Epidermal melanocyte (primary cell): Measurements from ENCODE around the gene SPSB4.

ENCODE experiments used
- DNase-seq: peaks from one replicate; pipeline ENCODE4 v3.0.0; 2011; ENCODE audit warnings: low spot score; ENCODE audit not compliant: insufficient read length

SPSB4 gene

GRCh38 chr3:141150081-141150830 lies 99.1 kb downstream of the SPSB4 start:
- DNase-seq: no peak

GRCh38 chr3:141150931-141151330 lies 99.8 kb downstream of the SPSB4 start:
- no peak for DNase-seq

- DNase-seq: no peak
These were observed 100.3 kb downstream of the SPSB4 start for GRCh38 chr3:141151439-141151838.

GRCh38 chr3:141152130-141152529 lies 101.0 kb downstream of the SPSB4 start:
- no peak for DNase-seq

- DNase-seq: no peak
These were observed 101.9 kb downstream of the SPSB4 start for GRCh38 chr3:141152801-141153678.

- DNase-seq: no peak
These were observed 102.5 kb downstream of the SPSB4 start for GRCh38 chr3:141153679-141153966.

GRCh38 chr3:141164852-141165251 lies 113.7 kb downstream of the SPSB4 start:
- DNase-seq: no peak

GRCh38 chr3:141167681-141168080 lies 116.5 kb downstream of the SPSB4 start:
- DNase-seq: no peak

- DNase-seq: no peak
These were observed 119.6 kb downstream of the SPSB4 start for GRCh38 chr3:141170678-141171295.

- DNase-seq: no peak
These were observed 123.5 kb downstream of the SPSB4 start for GRCh38 chr3:141174674-141175073.

GRCh38 chr3:141176775-141177174 lies 125.6 kb downstream of the SPSB4 start:
- DNase-seq: no peak

- DNase-seq: no peak
These were observed 126.9 kb downstream of the SPSB4 start for GRCh38 chr3:141178026-141178425.

GRCh38 chr3:141178551-141178950 lies 127.4 kb downstream of the SPSB4 start:
- no peak for DNase-seq

GRCh38 chr3:141179983-141180382 lies 128.8 kb downstream of the SPSB4 start:
- no peak for DNase-seq

GRCh38 chr3:141181196-141181595 lies 130.0 kb downstream of the SPSB4 start:
- no peak for DNase-seq

GRCh38 chr3:141181819-141182218 lies 130.7 kb downstream of the SPSB4 start:
- DNase-seq: no peak

GRCh38 chr3:141183606-141184005 lies 132.5 kb downstream of the SPSB4 start:
- no peak for DNase-seq

GRCh38 chr3:141184430-141184829 lies 133.3 kb downstream of the SPSB4 start:
- no peak for DNase-seq

- DNase-seq: no peak
These were observed 140.1 kb downstream of the SPSB4 start for GRCh38 chr3:141191097-141191749.

GRCh38 chr3:141192345-141192744 lies 141.2 kb downstream of the SPSB4 start:
- DNase-seq: peak; percentile 67

GRCh38 chr3:141193066-141193830 lies 142.1 kb downstream of the SPSB4 start:
- no peak for DNase-seq
